Inflammatory macrophage (primary cell): ENCODE data around the gene NDUFV3.
"Not testable (repeated sequence)": the region's sequence is repeated elsewhere in the genome, so short reads cannot be mapped to it uniquely, and the experiment has no call there.

Source experiments
- DNase-seq, 2 donors: peaks; one replicate each; pipeline ENCODE4 v3.0.0-alpha.2; 2020 to 2022

Gene NDUFV3

DNA sequence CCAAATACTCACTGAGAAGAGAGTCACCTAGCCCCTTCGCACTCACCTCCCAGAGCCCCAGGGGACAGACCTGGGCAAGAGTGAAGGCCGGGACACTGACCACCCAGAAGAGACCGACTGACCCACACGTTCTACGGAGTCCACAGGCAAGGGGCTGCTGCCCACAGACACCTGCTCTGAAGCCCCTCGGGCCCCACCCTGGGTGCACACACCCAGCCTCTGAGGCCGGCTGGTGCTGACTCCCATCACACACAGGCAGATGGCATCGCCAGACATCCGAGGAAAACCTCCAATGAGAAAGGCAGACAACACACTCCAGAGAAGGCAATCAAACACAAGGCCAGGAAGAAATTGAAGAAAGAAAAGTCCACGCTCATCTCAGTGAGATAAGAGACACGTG, 35.9 kb upstream of the NDUFV3 start:
- no peak for DNase-seq

DNA sequence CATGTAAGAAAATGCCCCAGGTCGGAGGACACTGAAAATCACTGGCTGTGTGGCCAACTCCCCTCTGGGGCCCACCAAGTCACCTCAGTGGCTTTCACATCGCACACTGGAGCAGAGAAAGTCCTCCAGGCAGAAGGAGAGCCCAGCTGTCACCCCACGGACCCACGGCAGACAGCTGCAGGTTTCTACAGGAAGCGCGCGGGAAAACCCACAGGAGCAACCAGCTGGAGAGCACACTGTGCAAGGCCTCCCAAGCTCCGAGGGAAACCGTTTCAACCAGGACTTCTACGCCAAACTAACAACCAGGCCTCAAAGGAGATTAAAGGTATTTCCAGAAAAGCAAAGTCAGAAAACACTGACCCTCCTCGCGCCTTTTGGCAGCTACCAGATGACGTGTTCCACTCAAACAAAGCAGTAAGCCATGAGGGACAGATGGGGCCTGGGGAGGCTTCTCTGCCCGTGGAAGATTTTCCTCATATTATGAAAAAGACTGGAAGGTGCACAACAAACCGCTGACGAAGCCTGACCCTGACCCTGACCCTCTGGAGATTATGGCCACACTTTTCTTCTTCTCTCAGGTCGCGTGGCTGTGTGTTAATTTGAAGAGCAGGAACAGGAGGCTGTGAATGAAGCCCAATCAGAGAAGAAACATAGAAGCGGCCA, 34.8 kb upstream of the NDUFV3 start:
- DNase-seq = no peak

DNA sequence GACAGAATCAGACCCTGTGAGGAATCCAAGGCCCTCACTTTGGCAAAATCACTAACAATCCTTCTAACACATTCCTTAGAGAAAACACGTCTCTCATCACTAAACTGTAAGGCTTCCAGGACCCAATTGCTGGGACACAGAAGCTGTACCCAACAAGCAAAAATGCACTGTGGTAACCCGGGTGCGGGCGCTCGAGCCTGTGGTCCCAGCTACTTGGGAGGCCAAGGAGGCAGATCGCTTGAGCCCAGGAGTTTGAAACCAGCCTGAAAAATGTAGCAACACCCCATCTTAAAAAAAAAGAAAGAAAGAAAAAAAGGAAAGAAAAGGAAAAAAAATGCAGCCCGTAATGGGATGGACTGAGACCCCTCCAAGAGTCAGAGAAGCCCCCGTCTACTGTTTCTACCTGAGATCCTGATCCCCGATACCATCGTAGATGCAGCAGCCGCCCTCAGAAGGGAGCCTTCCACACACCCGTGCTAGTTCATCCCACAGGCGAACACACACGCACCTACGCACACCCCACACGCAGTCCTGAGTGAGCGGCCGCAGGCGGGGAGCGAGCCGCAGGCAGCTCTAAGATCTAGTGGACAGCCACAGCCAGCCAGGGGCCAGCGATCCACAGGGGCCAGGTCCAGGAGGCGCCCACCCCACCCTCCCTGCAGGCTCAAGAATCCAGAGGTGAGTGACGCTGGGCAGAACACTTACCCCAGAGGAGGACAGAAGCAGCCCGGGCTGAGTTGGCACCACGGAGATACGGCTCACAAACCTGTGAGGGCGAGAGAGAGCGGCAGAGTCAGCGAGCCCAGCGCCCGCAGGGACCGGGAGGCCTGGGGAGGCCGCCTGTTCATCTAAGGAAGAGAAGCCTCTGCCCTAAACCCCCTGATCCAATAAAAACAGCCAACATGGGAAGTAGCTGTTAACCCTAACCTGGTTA, 33.9 kb upstream of the NDUFV3 start:
- DNase-seq = no peak

DNA sequence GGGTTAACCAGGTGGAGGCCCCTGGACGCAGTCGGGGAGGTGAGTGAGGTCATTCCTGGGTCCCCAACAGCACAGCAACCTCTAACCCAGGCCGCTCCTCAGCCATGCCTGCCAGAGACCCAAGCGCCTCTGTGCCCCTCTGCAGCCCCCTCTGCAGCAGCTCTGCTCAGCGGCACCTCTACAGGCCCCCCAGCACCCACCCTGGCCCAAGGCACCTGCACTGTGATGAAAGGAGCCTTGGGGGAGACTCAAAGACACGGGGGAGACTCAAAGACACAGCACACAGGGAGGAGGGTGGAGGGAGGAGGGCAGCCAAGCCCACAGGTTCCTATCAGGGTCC, 33.2 kb upstream of the NDUFV3 start:
- DNase-seq = no peak

DNA sequence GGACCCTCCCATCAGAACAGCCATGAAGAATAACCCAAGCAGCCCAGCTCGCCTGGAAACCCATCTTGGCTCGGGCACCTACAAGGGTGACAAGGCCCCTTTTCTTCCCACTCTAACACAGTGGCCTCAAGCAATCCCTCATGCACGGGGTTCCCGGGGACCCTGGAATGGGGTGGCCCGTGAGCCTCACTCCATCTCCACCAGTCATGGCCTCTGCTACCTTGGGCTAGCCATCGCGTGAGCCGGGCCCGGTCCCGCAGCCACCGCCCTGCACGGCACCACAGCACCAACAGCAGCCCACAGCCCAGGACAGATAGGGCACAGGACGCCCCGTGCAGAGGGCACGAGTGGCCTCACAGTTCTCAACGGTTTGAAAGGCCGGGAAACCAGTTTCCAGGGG, 32.8 kb upstream of the NDUFV3 start:
- no peak for DNase-seq

DNA sequence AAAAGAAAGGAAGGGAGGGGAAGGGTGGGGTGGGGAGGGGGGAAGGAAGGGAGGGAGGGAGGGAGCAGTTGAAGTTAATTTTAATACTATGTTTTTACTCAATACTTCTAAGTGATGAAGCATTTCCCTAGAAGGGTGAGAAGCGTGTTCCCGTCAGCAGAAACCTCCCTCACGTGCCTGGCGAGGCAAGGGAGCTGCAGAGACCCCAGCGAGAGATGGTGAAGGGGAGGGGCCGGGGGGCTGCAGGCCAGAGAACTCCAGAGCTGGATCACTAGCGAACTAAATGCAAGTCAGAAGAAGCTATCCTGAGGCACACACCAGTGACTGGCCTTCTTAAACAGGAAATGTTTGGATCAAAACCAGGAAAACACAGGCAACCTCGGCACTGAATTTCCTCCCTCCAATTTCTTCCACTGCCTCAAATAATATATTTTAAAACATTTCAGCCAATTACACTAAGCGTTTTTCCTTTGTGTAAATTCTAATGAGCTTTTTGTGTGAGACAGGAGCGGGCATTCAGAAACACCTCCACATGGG, 31.7 kb upstream of the NDUFV3 start:
- DNase-seq = no peak

DNA sequence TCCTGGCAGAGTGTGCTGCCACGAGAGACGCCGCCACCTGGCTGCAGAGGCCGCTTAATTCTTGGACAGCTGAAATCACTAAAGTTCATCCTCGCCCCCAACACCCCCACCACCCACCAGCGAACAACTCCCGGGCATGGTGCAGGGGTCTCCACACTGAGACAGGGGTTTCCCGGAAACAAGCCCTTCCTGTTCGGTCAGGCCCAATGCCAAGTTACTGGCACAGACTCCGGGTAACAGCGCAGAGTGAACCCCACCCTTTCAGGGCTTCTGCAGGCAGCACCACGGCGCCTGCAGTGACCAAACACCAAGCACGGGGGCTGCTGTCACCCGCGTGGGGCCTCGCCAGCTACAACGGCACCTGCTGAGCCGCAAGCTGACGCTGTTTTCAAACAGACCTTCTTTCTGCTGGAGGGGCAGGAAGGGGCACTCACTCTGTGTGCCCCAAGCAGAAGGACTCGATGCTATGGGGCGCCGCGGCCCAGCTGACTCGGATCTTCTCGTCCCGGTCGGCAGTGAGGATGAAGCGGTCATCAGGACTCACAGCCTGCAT, 31.2 kb upstream of the NDUFV3 start:
- no peak for DNase-seq

DNA sequence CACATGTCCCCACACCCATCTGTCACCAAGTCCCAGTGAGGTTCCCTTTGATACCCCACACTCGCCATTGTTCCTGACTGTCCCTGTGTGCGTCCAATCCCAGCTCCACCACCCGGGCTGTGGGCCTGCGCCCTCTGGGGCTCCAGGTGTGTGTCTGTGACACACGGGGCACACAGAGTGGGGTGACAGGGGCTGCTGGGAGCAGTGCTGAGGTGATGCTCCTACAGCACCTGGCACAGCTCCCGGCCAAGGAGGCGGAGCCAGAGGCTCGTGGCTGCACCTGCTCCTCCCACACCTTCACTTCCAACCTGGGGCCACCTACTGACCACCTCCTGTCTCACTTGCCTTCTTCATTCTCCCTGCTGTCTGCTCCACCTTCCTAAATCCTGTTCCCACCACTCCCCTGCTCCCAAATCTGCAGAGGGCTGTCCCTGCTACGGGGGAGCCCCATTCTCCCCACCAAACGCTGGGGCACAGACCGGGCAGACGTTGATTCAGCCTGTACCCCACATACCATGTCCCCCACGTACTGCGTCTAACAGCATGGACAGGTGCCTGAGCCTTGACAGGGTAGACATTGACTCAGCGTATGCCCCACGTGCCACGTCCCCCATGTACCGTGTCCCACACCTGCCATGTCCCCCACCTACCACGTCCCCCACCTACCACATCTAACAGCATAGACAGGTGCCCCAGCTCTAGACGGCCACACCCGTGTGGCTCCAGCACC, 30.2 kb upstream of the NDUFV3 start:
- DNase-seq = no peak

DNA sequence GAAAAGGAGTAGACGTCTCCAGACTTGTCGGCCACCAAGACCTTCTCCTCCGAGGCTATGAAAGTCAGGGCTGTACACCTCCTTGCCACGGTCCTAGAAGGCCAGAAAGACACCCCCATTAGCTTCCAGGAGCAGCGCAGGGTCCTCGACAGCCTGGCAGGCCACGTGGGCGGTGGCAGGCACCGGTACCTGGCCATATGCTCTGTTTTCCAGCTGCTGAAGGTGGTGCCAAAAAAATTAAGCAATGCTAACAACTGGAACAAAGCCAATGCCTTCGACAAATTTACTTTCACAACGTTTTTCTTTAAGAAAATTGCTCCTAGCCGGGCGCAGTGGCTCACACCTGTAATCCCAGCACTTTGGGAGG, 29.6 kb upstream of the NDUFV3 start:
- DNase-seq = no peak

DNA sequence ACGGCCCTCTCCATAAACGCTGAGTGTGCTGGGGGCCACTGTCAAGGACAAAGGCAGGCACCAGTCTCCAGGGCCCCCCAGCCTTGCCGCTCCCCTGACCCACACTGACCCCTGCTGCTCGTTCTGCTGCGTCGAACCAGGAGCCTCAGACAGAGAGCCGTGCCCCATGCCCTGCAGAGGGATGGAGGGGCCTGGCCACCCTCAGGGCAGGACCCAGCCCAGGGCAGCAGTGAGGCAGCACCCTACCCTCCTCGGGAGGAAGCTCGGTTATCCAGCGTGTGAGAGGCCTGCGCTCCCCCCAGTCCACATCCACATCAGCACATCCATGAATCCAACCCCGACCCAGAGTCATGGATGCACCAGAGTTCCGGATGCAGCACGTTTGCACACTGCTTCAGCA, 28.8 kb upstream of the NDUFV3 start:
- DNase-seq = no peak

DNA sequence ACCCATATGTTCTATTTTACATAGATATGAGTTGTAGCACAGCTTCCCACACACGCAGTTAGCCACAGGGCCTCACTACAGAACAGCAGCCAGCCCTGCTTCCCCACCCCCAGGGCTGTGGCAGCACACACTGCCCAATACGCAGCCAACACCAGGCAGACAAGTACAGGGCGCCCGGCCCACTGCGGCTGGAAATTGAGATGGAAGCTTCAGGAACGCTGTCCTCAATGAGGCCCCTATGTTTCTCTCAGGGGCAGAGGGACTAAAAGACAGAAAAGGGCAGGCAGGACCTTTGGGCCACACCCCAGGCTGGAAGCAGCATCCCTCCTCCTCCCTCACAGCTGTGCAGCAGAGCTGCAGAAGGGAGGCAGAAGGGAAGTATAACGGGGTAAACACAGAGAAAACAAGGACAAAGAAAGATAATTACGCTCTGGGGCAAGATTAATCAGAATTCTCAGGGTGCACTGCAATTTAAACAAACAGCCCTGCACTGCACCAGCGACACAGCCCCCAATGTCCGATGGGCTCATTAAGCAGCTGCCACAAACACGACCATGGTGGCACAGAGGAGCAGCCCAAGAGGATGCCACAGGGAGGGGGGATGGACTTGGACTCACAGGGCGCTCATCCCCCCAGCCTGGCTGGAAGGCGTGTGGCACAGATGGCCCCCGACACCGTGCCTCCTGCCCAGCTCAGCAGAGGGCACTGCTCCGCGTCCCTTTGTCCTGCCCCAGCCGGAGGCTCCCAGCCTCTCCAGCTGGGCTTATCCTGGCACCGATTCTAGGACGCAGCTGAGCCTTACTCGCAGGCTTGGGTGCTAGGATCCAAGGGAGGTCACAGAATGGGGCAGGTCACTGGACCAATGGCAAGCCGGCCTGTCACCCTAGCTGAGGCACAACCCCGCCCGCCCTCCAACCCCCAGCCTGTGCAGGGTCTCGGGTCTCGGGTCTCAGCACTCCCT, 28.0 kb upstream of the NDUFV3 start:
- no peak for DNase-seq

DNA sequence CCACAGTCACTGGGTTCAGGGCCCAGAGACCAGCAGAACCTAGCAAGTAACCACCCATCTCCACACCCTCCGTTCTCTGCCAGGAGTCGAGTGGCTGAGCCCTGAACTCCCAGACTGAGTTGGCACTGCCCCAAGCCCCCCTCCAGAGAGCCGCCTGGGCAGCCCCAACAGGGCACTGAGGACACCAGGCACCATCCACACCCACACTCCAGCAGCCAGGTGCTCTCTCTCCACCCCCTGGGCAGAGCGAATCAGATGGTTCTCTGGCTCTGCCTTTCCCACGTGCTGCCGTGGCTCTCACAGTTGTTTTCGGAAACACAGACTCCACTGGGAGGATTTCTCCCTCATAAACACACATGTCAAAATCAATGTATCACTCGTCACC, 27.3 kb upstream of the NDUFV3 start:
- no peak for DNase-seq

DNA sequence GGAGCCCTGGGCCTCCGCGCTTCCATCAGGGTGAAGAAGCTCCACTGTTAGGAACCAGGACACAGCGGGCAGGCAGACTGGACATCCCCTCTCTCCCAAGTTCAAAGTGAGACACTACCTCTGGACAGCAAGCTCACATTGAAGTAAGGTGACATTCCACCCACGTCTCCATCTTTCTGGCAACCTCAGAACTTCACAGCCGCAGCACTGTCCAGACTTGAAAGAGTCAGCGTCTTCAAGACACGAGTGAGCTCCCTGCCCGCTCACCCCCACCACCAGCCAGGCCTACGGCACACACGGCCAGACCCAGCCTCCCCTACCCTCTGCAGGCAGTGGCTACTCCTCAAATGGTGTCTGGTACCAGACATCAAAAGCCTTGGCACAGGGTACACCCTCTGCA, 24.9 kb upstream of the NDUFV3 start:
- DNase-seq = no peak

DNA sequence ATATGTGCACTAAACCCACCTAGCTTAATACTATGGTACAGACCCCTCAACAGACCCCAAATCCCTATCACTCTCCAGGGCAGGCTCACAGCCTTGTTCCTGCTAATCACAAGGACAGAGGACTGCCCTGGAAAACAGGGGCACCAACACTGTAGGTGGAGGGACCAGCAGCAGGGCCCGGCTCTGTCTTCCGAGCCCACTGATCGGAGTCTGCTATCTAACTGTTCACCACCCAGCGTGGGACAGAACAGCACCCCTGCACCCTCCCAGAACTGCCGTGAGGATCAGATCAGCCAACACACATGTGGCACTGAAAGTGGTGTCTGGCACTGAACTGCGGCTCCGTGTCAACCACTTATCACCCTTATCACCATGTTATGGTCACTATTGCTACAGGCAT, 20.0 kb upstream of the NDUFV3 start:
- DNase-seq = no peak

DNA sequence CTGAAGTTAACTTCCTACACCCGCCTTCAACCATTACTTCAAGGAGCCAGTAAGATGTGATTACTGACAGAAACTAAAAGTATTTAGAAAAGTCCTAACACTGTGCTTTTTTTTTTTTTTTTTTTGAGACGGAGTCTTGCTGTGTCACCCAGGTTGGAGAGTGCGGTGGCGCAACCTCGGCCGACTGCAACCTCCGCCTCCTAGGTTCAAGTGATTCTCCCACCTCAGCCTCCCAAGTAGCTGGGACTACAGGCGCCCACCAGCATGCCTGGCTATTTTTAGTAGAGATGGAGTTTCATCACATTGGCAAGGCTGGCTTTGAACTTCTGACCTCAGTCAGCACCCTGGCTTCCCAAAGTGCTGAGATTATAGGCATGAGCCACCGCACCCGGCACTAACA, 17.3 kb upstream of the NDUFV3 start:
- not testable (repeated sequence) for DNase-seq

DNA sequence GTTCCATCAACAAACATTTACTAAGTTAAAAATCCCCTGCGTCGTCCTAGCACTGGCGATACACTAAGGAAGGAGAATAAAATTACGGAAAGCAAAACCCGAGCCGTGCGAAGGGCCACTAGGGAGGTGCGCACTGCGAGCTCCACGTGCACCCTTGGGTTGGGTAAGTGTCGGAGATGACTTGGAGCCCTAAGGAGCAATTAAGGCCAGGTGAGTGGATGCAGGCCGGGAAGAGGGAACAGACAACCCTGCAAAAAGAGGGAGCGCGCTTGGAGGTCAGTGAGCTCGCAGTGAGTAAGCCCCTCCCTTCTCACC, 14.5 kb upstream of the NDUFV3 start:
- DNase-seq = no peak

DNA sequence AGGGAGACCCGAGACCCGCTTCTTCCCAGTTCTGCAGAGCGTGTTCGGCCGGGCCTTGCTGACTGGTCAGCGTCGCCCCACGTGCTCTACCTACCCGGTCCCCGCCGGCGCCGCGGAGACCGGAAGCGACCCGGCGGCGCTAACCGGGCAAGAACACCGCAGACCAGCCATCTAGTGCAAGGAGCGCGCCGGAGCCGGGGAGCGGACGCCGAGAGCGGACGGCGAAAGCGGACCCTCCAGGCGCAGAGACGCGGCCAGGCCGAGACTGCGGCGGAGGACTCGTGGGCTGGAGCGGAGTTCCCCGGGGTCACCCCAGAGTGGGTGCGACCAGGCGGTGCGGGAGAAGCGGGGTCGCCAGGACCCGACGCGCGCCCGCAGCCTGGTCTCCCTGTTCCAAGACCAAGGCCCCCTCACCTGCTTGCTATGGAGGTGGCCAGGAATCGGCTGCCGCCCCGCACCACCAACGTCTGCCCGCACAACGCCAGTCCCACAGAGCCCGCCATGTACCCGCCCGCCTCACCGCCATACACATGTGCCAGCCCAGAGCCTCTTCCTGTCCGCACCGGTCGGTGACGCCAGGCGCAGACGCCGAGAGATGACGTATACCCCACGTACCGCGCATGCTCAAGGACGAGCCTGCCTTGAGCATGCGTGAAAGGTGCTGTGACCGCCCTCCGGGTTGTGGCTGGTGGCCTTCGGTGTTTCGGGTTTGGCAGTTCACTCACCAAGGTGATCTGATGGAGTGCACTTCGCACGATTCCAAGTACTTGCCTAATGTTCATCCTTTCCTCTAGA, 13.9 kb upstream of the NDUFV3 start, which contains the start of gene WDR4:
WDR4 (minus strand) TSS at position 547 of the 795 bp plus-strand sequence; CDS start at position 503, 44 bp downstream.
- DNase-seq = peak; percentile 99

DNA sequence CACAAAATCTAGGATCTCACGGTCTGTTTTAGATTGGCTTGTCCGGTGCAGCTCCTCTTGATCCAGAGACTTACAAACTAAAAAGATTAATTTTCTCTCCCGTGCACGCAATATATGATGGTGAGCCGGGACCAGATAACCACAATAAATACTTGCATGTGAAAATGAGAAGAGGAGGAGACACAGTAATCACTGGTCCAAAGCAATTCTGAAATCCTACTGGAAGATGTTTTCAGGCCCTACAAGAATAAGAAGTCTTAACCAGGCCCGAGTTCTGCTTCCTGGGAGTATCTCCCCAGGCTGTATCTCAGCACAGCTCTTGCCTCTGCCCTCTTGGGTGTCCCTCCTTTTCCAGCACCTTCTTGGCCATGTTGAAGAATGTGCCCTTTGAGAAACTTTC, 12.8 kb upstream of the NDUFV3 start:
- no peak for DNase-seq

DNA sequence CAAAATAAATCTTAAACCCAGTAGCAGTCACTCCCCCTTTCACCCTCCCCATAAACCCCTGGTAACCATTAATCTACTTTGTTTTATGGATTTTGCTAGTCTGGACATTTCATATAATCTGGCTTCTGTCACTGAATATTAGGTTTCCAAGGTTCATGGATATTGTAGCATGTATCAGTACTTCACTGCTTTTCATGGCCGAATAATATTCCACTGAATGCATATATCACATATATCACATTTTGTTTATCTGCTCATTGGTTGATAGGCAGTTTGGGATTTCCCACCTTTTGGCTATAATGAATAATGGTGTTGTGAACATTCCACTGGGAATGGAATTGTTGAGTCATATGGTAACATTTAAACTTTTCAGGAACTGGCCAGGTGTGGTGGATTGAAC, 9.2 kb upstream of the NDUFV3 start:
- no peak for DNase-seq

DNA sequence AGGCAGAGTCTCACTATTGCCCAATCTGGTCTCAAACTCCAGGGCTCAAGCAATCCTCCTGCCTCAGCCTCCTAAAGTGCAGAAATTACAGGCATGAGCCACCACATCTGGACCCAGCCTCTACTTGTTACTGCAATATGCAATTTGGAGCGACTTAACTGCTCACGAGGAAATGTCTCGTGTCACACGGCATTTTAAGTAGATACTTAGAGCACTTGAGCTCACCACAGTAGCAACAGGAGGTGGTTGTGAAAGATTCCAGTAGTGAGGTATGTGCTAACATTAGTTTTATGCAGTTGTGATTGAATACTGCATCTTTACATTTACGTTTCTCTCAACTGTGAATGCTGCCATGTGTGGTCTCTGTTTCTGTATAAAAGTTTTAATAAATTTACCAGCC, 5.8 kb upstream of the NDUFV3 start:
- DNase-seq = peak; percentile 7

DNA sequence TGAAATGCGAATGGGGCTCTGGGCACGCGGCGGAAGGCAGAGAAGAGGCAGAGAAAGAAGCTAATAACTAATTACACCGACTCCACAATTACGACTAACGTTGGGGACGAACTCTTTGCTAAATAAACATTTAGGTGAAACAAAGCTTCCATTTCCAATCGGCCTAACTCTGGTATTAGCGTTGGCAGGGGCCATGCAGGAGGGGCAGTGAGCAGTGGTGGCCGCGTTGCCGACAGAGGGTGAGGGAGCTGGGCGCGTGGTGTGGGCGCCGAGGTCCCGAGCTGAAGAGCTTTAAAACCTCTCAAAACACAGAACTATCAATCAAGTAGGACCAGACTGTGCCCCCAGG, 553 bp upstream of the NDUFV3 start:
- no peak for DNase-seq
